WTC11 (cell line): ENCODE results near the gene CRTC2. TPM values are rescaled to one million over a fixed set of nuclear protein-coding genes. Genes with fewer than 3 reads are reported as not detected.

Experiments used
- ATAC-seq: fragments of 200-7000 bp; cut with Tn5 transposase; 2 replicates; pipeline ENCODE4 v1.10.0; 2021; ENCODE audit warnings: mild to moderate bottlenecking, moderate library complexity
- CTCF ChIA-PET: fragments of 300-600 bp; sonication (Branson Sonifier 250); formaldehyde crosslinking; loops from one replicate; lab custom pipeline; 2021; ENCODE audit warnings: antibody characterized with exemption; lab: Charles Lee
- POLR2A ChIA-PET: fragments of 350-600 bp; sonication (Branson Sonifier 250); formaldehyde crosslinking; loops from one replicate; lab custom pipeline; 2021; ENCODE audit warnings: antibody characterized with exemption; lab: Charles Lee
- DNase-seq: peaks from one replicate; pipeline ENCODE4 v3.0.0; 2021; ENCODE audit warnings: low spot score
- H3K27ac Mint-ChIP-seq: 2 replicates; pipeline ENCODE4 v1.8.0; 2021; ENCODE audit warnings: mixed read lengths
- H3K27me3 Mint-ChIP-seq: 2 replicates; pipeline ENCODE4 v1.8.0; 2021; ENCODE audit warnings: low read depth, mild to moderate bottlenecking, moderate library complexity, mixed read lengths
- H3K36me3 Mint-ChIP-seq: 2 replicates; pipeline ENCODE4 v1.8.0; 2021; ENCODE audit warnings: mixed read lengths
- H3K4me1 Mint-ChIP-seq: 2 replicates; pipeline ENCODE4 v1.8.0; 2022; ENCODE audit warnings: mixed read lengths
- H3K4me3 Mint-ChIP-seq: 2 replicates; pipeline ENCODE4 v1.8.0; 2021; ENCODE audit warnings: mild to moderate bottlenecking, moderate library complexity, mixed read lengths
- H3K9me3 Mint-ChIP-seq: 2 replicates; pipeline ENCODE4 v1.8.0; 2021; ENCODE audit warnings: mixed read lengths
- ARID4B ChIP-seq: sonication (generic); formaldehyde crosslinking; IDR thresholded peaks from 2 replicates; pipeline ENCODE4 v1.8.0; 2023; ENCODE audit warnings: missing genetic modification reagents, mild to moderate bottlenecking, borderline replicate concordance
- ATF2 ChIP-seq: sonication (generic); formaldehyde crosslinking; IDR thresholded peaks from 2 replicates; pipeline ENCODE4 v1.8.1; 2022; ENCODE audit warnings: low read depth, missing genetic modification reagents, borderline replicate concordance
- ATF3 ChIP-seq: sonication (generic); formaldehyde crosslinking; conservative IDR thresholded peaks from 2 replicates; pipeline ENCODE4 v1.8.1; 2022; ENCODE audit warnings: mild to moderate bottlenecking, missing genetic modification reagents
- CDX4 ChIP-seq: fragments of 250-450 bp; sonication (Bioruptor Pico); IDR thresholded peaks from 2 replicates; pipeline ENCODE4 v1.9.0; 2021; ENCODE audit warnings: moderate library complexity, mild to moderate bottlenecking, inconsistent platforms, borderline replicate concordance
- CREB1 ChIP-seq: sonication (generic); formaldehyde crosslinking; IDR thresholded peaks from 2 replicates; pipeline ENCODE4 v1.8.0; 2023; ENCODE audit warnings: mild to moderate bottlenecking, missing genetic modification reagents
- E2F5 ChIP-seq: sonication (generic); formaldehyde crosslinking; IDR thresholded peaks from 2 replicates; pipeline ENCODE4 v1.8.1; 2022; ENCODE audit warnings: mild to moderate bottlenecking, moderate library complexity, missing genetic modification reagents
- ERG ChIP-seq: fragments of 250-450 bp; sonication (Bioruptor Pico); IDR thresholded peaks from 2 replicates; pipeline ENCODE4 v1.8.0; 2021; ENCODE audit warnings: mild to moderate bottlenecking
- ETV6 ChIP-seq: sonication (generic); formaldehyde crosslinking; IDR thresholded peaks from 2 replicates; pipeline ENCODE4 v1.8.1; 2022; ENCODE audit warnings: mild to moderate bottlenecking, missing genetic modification reagents
- FOXJ3 ChIP-seq: sonication (generic); formaldehyde crosslinking; IDR thresholded peaks from 2 replicates; pipeline ENCODE4 v1.9.0; 2021; ENCODE audit warnings: missing genetic modification reagents, mild to moderate bottlenecking, borderline replicate concordance
- FOXK1 ChIP-seq: sonication (generic); formaldehyde crosslinking; IDR thresholded peaks from 2 replicates; pipeline ENCODE4 v1.8.0; 2022; ENCODE audit warnings: mild to moderate bottlenecking, moderate library complexity, missing genetic modification reagents
- GRHL2 ChIP-seq: fragments of 250-450 bp; sonication (Bioruptor Pico); IDR thresholded peaks from 2 replicates; pipeline ENCODE4 v1.8.0; 2022; ENCODE audit warnings: mild to moderate bottlenecking, moderate library complexity; ENCODE audit not compliant: insufficient replicate concordance, severe bottlenecking
- JAZF1 ChIP-seq: fragments of 250-450 bp; sonication (Bioruptor Pico); IDR thresholded peaks from 2 replicates; pipeline ENCODE4 v1.9.0; 2021; ENCODE audit warnings: moderate library complexity, mild to moderate bottlenecking, inconsistent platforms
- NFE2L1 ChIP-seq: sonication (generic); formaldehyde crosslinking; IDR thresholded peaks from 2 replicates; pipeline ENCODE4 v1.8.1; 2023; ENCODE audit warnings: missing genetic modification reagents
- PRDM15 ChIP-seq: sonication (generic); formaldehyde crosslinking; IDR thresholded peaks from 2 replicates; pipeline ENCODE4 v1.8.0; 2022; ENCODE audit warnings: missing genetic modification reagents
- SMAD4 ChIP-seq: sonication (generic); formaldehyde crosslinking; IDR thresholded peaks from 2 replicates; pipeline ENCODE4 v1.8.0; 2022; ENCODE audit warnings: mild to moderate bottlenecking, missing genetic modification reagents
- SOX15 ChIP-seq: fragments of 250-450 bp; sonication (Bioruptor Pico); IDR thresholded peaks from 2 replicates; pipeline ENCODE4 v1.9.0; 2021; ENCODE audit warnings: mild to moderate bottlenecking
- SP1 ChIP-seq: sonication (generic); formaldehyde crosslinking; conservative IDR thresholded peaks from 2 replicates; pipeline ENCODE4 v1.8.1; 2022; ENCODE audit warnings: missing genetic modification reagents
- USF2 ChIP-seq: sonication (generic); formaldehyde crosslinking; IDR thresholded peaks from 2 replicates; pipeline ENCODE4 v1.8.1; 2023; ENCODE audit warnings: mild to moderate bottlenecking, missing genetic modification reagents, moderate library complexity
- ZBTB43 ChIP-seq: sonication (generic); formaldehyde crosslinking; IDR thresholded peaks from 2 replicates; pipeline ENCODE4 v1.8.1; 2023; ENCODE audit warnings: mild to moderate bottlenecking, missing genetic modification reagents
- ZNF317 ChIP-seq: sonication (generic); formaldehyde crosslinking; IDR thresholded peaks from 2 replicates; pipeline ENCODE4 v1.8.1; 2023; ENCODE audit warnings: low read depth, mild to moderate bottlenecking, moderate library complexity, missing genetic modification reagents, borderline replicate concordance
- total RNA-seq: library from RNA; stranded (reverse); gene quantifications from 3 replicates; pipeline ENCODE4 v1.2.3, GENCODE V29; 2021

Gene CRTC2
- total RNA-seq, 1 experiment from 2014 or later, result 43.7 TPM

GRCh38 chr1:153970346-153970745, 11.9 kb upstream of the CRTC2 start (continued):
- TF ChIP-seq PRDM15 (CRISPR knock-in tag) (no peak), E2F5 (CRISPR knock-in tag) (no peak), SP1 (no peak)

- ChIA-PET CTCF (interaction anchor here (2.9 kb wide), 1 partner anchor 17 kb away, joined by 28 read pairs; the partner anchor contains the start of gene RAB13), POLR2A (interaction anchor here (0.6 to 4.4 kb wide), 2 partner anchors 9 to 10 kb away, joined by 3 to 55 read pairs; partner anchors contain the start of genes CRTC2 and JTB)
- peaks cover 5% of the 10 kb centered on the region for H3K9me3 Mint-ChIP-seq
- TF ChIP-seq ATF2 (CRISPR knock-in tag), result no peak
- no peak for TF ChIP-seq NFE2L1 (CRISPR knock-in tag)
- TF ChIP-seq ZBTB43 (CRISPR knock-in tag), result no peak
- no peak for TF ChIP-seq FOXJ3 (CRISPR knock-in tag)
- no peak for TF ChIP-seq ETV6 (CRISPR knock-in tag)
- no peak for TF ChIP-seq JAZF1 (CRISPR knock-in tag)
- no peak for TF ChIP-seq CDX4 (CRISPR knock-in tag)
- TF ChIP-seq E2F5 (CRISPR knock-in tag), result no peak
- TF ChIP-seq ARID4B (CRISPR knock-in tag), result no peak
- TF ChIP-seq SMAD4 (CRISPR knock-in tag), result no peak
- TF ChIP-seq GRHL2 (CRISPR knock-in tag), result no peak
- TF ChIP-seq USF2 (CRISPR knock-in tag), result no peak
- TF ChIP-seq ATF3 (CRISPR knock-in tag), result no peak
- TF ChIP-seq SOX15 (CRISPR knock-in tag), result no peak
- no peak for TF ChIP-seq ZNF317 (CRISPR knock-in tag)
- no peak for TF ChIP-seq CREB1 (CRISPR knock-in tag)
- no peak for TF ChIP-seq ERG (CRISPR knock-in tag)
- TF ChIP-seq FOXK1 (CRISPR knock-in tag), result no peak
- H3K4me3 Mint-ChIP-seq, result peak overlapping the region; percentile 80
- DNase-seq (no peak), ATAC-seq (no peak)
- peaks cover 15% of the 10 kb centered on the region for H3K36me3 Mint-ChIP-seq
- H3K27ac Mint-ChIP-seq, result no peak overlapping the region
- H3K4me1 Mint-ChIP-seq, result peaks cover 27% of the 10 kb centered on the region
- no peaks in the 10 kb centered on the region for H3K27me3 Mint-ChIP-seq
Observed at GRCh38 chr1:153968972-153969371, 10.6 kb upstream of the CRTC2 start.
